NK-92 (cell line): ENCODE measurements around the gene PPRC1.
"Not testable (repeated sequence)": the region's sequence is repeated elsewhere in the genome, so short reads cannot be mapped to it uniquely, and the experiment has no call there.

Source experiments
- DNase-seq: peaks from one replicate; lab custom pipeline; 2025; ENCODE audit not compliant: unreplicated experiment; lab: John Stamatoyannopoulos, UW

PPRC1 gene

GRCh38 chr10:102188941-102189898 lies 56.4 kb downstream of the PPRC1 start:
- DNase-seq: not testable (repeated sequence)

- no peak for DNase-seq
These were observed 59.1 kb downstream of the PPRC1 start for GRCh38 chr10:102191956-102192355.

GRCh38 chr10:102195296-102195870 lies 62.5 kb downstream of the PPRC1 start:
- DNase-seq: no peak

GRCh38 chr10:102196893-102197292 lies 64.1 kb downstream of the PPRC1 start:
- DNase-seq: no peak

- DNase-seq: no peak
These were observed 65.2 kb downstream of the PPRC1 start for GRCh38 chr10:102198027-102198426.
